ENCODE measurements around the gene CCT8. TPM values are rescaled to one million over a fixed set of nuclear protein-coding genes. Genes with fewer than 3 reads are reported as not detected.

The CCT8 gene
- total RNA-seq, 6 experiments from 2014 or later: 209 to 258 (median 227) TPM

DNA sequence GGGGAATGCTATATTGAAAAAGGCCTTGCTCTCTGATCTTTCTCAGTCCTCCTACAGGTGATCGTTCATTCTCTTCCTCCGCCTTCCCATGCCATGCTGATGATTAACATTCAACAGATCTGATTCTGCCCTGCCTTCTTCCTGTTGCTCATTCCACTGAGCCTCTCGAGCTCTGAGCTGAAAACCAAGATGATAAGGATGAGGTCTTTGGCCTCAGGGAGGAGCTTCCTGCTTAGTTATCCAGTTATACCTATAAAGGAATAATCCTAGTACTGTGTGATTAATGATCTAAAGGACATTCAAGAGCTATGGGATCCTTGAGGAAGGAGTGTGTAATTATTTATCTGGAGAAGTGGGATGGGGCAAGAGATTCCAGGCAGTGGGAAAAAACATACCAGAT is 31.8 kb upstream of the CCT8 start:
- DNase-seq: peak; percentile 59
- Mint-ChIP-seq H3K9me3 (no peaks in the 10 kb centered on the region), H3K36me3 (ENCODE audit: low read depth) (0 out of 2 replicates have a peak, but pooled peaks cover 4% of the 10 kb centered on the region), H3K4me3 (peak overlapping the region; percentile 18), H3K27me3 (ENCODE audit: insufficient read depth) (no peaks in the 10 kb centered on the region), H3K27ac (peak overlapping the region; percentile 64), H3K4me1 (ENCODE audit: low read depth) (peaks cover 37% of the 10 kb centered on the region)
- TF ChIP-seq, protein P1, sequence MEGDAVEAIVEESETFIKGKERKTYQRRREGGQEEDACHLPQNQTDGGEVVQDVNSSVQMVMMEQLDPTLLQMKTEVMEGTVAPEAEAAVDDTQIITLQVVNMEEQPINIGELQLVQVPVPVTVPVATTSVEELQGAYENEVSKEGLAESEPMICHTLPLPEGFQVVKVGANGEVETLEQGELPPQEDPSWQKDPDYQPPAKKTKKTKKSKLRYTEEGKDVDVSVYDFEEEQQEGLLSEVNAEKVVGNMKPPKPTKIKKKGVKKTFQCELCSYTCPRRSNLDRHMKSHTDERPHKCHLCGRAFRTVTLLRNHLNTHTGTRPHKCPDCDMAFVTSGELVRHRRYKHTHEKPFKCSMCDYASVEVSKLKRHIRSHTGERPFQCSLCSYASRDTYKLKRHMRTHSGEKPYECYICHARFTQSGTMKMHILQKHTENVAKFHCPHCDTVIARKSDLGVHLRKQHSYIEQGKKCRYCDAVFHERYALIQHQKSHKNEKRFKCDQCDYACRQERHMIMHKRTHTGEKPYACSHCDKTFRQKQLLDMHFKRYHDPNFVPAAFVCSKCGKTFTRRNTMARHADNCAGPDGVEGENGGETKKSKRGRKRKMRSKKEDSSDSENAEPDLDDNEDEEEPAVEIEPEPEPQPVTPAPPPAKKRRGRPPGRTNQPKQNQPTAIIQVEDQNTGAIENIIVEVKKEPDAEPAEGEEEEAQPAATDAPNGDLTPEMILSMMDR (IDR thresholded peaks at IDR 0.05): no peak

DNA sequence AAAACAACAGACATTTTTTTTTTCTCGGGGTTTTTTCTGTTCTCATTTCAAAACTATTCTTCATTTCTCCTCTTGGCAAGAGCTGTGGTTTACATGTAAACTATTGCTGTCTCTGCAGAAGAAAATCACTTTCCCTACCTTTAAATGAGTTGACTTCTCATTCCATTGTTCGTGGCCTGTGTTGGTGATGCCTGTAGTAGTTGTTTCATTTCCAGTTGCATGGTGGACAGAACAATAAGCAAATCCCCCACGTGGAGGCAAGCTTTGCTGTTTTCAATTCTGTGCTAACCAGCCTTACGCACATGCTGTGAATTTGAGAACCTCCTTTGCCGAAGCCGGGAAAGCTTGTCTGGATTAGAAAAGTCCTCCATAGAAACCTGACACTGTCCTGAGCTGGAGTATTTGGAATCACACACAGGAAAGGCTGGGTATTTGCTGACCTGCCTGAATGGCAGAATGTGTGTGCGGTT is 30.8 kb upstream of the CCT8 start:
- H3K36me3 Mint-ChIP-seq (ENCODE audit: low read depth): 0 out of 2 replicates have a peak, but pooled peaks cover 4% of the 10 kb centered on the region
- peaks cover 46% of the 10 kb centered on the region for H3K4me1 Mint-ChIP-seq (ENCODE audit: low read depth)
- peak overlapping the region; percentile 39; the same call in 1 of the 2 replicates for H3K27ac Mint-ChIP-seq
- no peak overlapping the region for H3K4me3 Mint-ChIP-seq
- TF ChIP-seq, protein P1 (IDR thresholded peaks at IDR 0.05): no peak
- H3K27me3 Mint-ChIP-seq (ENCODE audit: insufficient read depth): no peaks in the 10 kb centered on the region
- no peak for DNase-seq
- no peaks in the 10 kb centered on the region for H3K9me3 Mint-ChIP-seq

DNA sequence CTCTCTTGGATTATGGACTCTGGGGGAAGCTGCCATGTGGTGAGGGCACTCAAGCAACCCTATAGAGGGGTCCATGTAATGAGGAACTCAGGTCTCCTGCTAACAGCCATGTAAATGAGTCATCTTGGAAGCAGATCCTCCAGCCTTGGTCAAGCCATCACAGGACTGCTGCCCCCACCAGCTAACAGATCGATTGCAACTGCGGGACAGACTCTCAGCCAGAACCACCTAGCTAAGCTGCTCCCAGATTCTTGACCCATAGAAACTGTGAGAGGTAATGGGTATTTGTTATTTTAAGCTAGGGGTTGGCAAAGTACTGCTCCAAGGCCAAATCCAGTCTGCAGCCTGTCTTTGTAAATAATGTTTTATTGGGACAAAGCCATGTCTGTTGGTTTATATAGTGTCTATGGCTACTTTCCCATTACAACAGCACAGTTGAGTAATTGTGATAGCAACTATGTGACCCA is 29.4 kb upstream of the CCT8 start:
- TF ChIP-seq, protein P1 (IDR thresholded peaks at IDR 0.05): no peak
- no peaks in the 10 kb centered on the region for H3K27me3 Mint-ChIP-seq (ENCODE audit: insufficient read depth)
- no peak for DNase-seq
- H3K36me3 Mint-ChIP-seq (ENCODE audit: low read depth): 0 out of 2 replicates have a peak, but pooled peaks cover 4% of the 10 kb centered on the region
- peaks cover 59% of the 10 kb centered on the region for H3K4me1 Mint-ChIP-seq (ENCODE audit: low read depth)
- no peak overlapping the region for H3K27ac Mint-ChIP-seq
- no peak overlapping the region for H3K4me3 Mint-ChIP-seq
- no peaks in the 10 kb centered on the region for H3K9me3 Mint-ChIP-seq

DNA sequence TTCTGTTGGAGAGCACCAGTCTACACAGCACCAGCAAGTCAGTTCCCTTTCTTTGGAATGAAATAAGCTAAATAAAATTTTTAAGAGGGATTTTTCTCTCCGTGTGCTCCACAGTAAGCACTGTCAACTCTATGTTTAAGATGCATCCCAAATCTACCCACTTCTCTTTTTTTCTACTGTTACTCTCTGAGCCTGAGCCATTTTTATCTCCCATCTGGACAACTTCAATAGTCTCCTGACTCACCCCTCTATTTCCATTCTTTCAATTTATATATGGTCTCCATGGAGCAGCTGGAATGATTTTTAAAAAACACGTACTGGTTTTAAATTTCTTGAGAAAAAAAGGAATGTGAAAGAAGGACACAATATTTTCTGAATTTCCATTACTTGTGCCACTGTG is 24.7 kb upstream of the CCT8 start:
- H3K9me3 Mint-ChIP-seq: no peaks in the 10 kb centered on the region
- no peak overlapping the region for H3K27ac Mint-ChIP-seq
- DNase-seq: no peak
- no peaks in the 10 kb centered on the region for H3K36me3 Mint-ChIP-seq (ENCODE audit: low read depth)
- H3K4me3 Mint-ChIP-seq: no peak overlapping the region
- no peaks in the 10 kb centered on the region for H3K27me3 Mint-ChIP-seq (ENCODE audit: insufficient read depth)
- TF ChIP-seq, protein P1 (IDR thresholded peaks at IDR 0.05): no peak
- peaks cover 33% of the 10 kb centered on the region for H3K4me1 Mint-ChIP-seq (ENCODE audit: low read depth)

DNA sequence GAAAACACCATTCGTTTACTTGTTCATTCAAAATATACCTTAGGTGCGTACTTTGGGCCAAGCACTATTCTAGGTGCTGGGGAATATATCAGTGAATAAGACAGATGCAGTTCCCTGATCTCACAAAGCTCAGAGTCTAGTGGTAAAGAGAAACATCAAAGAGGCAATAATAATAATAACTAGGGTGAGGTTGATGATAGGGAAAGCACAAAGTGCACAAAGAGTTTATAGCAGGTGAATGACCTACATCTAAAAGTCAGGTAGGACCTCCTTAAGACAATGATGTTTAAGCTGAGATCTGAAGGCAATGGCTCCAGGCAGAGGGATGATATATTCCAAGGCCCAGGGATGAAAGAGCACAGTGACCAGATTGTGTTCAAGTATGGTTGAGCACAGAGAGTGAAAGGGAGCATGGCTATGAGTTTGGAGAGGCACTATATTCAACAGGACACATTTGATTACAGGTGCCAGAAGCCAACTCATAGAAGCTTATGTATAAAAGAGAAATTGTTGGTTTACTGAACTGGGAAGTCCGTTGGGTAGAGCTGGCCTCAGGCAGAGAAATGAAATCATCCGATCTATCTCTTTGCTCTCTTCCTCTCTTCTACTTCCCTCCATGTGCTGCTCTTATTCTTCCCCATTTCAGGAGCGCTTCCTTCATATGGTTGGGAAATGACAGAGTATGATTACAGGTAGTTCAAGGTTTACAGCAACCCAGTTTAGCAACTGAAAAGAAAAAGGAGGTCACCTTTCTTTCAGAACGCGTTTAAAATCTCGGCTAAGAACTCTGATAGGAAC is 23.0 kb upstream of the CCT8 start:
- Mint-ChIP-seq H3K9me3 (no peaks in the 10 kb centered on the region), H3K36me3 (ENCODE audit: low read depth) (no peaks in the 10 kb centered on the region), H3K4me1 (ENCODE audit: low read depth) (peaks cover 43% of the 10 kb centered on the region), H3K27ac (no peak overlapping the region), H3K4me3 (no peak overlapping the region), H3K27me3 (ENCODE audit: insufficient read depth) (no peaks in the 10 kb centered on the region)
- TF ChIP-seq, protein P1 (IDR thresholded peaks at IDR 0.05): no peak
- no peak for DNase-seq
